Measurements from ENCODE around the gene ST3GAL3. TPM values are rescaled to one million over a fixed set of nuclear protein-coding genes. Genes with fewer than 3 reads are reported as not detected.

Gene ST3GAL3
- total RNA-seq, 1 experiment from 2014 or later: 26.0 TPM

DNA sequence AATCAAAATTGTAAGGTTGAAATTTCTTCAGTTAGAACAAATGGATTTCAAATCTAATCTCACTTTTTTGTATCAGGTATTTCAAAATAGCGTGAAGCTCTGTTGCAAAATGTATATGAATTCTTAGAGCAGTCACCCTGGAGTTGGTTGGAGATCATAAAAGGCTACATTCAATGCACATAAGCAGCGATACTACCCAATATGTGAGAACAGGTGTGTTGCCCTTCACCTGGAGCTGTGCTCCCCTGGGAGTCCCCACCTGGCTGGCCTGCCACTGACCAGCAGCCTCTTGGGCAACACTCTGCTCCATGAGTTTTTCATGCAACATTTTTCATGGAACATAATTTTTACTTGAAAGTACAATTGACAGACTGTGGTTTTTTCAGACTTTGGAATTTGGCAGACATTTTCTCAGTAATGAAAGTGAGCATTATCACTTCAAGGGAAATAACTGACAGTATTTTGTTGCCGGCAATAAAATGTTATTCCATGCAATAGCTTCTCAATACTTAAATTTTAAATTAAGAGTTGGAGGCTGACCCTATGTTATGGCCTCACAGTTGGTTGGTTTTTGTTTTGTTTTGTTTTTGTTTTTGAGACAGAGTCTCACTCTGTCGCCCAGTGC lies 95.1 kb downstream of the ST3GAL3 start:
- intact Hi-C loops (cut with micrococcal nuclease; ENCODE audit: unreplicated experiment): no loop called here
- Histone ChIP-seq H3K36me3 (ENCODE audit: control insufficient read depth, insufficient read depth, low read length) (no peaks in the 10 kb centered on the region), H3K9me3 (ENCODE audit: control insufficient read depth, insufficient read depth, low read depth, low read length) (no peaks in the 10 kb centered on the region), H3K27me3 (ENCODE audit: control insufficient read depth, insufficient read depth, low read length) (no peaks in the 10 kb centered on the region), H3K27ac (ENCODE audit: low read length) (no peak overlapping the region), H3K4me3 (ENCODE audit: low read depth in 2 of 2, low read length in 2 of 2) (no peak overlapping the region), H3K4me1 (ENCODE audit: control insufficient read depth, insufficient read depth, low read length) (no peaks in the 10 kb centered on the region)
- no TSS peak for BruUV-seq (replicated peaks)
- DNase-seq (ENCODE audit: low read depth, low spot score) (no peak), ATAC-seq (no peak)
- TF ChIP-seq POLR2AphosphoS5 (IDR thresholded peaks at IDR 0.05; ENCODE audit: low read depth, low read length) (no peak), TCF7L2 (IDR thresholded peaks at IDR 0.05; ENCODE audit: low read depth, low read length) (no peak), SIN3A (IDR thresholded peaks at IDR 0.05; ENCODE audit: borderline replicate concordance, insufficient read depth, low read depth, low read length) (no peak)
- TF ChIP-seq, protein P1, sequence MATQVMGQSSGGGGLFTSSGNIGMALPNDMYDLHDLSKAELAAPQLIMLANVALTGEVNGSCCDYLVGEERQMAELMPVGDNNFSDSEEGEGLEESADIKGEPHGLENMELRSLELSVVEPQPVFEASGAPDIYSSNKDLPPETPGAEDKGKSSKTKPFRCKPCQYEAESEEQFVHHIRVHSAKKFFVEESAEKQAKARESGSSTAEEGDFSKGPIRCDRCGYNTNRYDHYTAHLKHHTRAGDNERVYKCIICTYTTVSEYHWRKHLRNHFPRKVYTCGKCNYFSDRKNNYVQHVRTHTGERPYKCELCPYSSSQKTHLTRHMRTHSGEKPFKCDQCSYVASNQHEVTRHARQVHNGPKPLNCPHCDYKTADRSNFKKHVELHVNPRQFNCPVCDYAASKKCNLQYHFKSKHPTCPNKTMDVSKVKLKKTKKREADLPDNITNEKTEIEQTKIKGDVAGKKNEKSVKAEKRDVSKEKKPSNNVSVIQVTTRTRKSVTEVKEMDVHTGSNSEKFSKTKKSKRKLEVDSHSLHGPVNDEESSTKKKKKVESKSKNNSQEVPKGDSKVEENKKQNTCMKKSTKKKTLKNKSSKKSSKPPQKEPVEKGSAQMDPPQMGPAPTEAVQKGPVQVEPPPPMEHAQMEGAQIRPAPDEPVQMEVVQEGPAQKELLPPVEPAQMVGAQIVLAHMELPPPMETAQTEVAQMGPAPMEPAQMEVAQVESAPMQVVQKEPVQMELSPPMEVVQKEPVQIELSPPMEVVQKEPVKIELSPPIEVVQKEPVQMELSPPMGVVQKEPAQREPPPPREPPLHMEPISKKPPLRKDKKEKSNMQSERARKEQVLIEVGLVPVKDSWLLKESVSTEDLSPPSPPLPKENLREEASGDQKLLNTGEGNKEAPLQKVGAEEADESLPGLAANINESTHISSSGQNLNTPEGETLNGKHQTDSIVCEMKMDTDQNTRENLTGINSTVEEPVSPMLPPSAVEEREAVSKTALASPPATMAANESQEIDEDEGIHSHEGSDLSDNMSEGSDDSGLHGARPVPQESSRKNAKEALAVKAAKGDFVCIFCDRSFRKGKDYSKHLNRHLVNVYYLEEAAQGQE (IDR thresholded peaks at IDR 0.05; ENCODE audit: insufficient read depth in 1 of 2, low read depth in 2 of 2, low read length in 1 of 2): no peak
- TF ChIP-seq, protein P2, sequence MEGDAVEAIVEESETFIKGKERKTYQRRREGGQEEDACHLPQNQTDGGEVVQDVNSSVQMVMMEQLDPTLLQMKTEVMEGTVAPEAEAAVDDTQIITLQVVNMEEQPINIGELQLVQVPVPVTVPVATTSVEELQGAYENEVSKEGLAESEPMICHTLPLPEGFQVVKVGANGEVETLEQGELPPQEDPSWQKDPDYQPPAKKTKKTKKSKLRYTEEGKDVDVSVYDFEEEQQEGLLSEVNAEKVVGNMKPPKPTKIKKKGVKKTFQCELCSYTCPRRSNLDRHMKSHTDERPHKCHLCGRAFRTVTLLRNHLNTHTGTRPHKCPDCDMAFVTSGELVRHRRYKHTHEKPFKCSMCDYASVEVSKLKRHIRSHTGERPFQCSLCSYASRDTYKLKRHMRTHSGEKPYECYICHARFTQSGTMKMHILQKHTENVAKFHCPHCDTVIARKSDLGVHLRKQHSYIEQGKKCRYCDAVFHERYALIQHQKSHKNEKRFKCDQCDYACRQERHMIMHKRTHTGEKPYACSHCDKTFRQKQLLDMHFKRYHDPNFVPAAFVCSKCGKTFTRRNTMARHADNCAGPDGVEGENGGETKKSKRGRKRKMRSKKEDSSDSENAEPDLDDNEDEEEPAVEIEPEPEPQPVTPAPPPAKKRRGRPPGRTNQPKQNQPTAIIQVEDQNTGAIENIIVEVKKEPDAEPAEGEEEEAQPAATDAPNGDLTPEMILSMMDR (IDR thresholded peaks at IDR 0.05): no peak
- ChIA-PET POLR2A (no interaction called here), CTCF (no interaction called here)
- in situ Hi-C loops (cut with HindIII; ENCODE audit: low pct_unique_long_range_greater_than_20kb, low sequenced_read_pairs): no loop called here

DNA sequence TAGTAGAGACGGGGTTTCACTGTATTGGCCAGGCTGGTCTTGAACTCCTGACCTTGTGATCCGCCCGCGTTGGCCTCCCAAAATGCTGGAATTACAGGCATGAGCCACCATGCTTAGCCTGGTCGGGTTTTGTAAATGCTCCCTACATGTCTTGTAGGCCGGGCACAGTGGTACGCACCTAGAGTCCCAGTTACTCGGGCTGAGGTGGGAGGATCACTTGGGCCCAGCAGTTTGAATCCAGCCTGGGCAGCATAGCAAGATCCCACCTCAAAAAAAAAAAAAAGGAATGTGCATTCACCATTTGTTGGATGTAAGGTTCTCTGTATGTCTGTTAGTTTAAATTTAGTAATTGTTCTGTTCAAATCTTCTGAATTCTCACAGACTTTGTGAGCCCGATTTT lies 95.8 kb downstream of the ST3GAL3 start:
- BruUV-seq (replicated peaks): no TSS peak
- H3K9me3 ChIP-seq (ENCODE audit: control insufficient read depth, insufficient read depth, low read depth, low read length): no peaks in the 10 kb centered on the region
- ATAC-seq (no peak), DNase-seq (ENCODE audit: low read depth, low spot score) (no peak)
- no peak overlapping the region for H3K4me3 ChIP-seq (ENCODE audit: low read depth in 2 of 2, low read length in 2 of 2)
- CTCF ChIA-PET: no interaction called here
- H3K36me3 ChIP-seq (ENCODE audit: control insufficient read depth, insufficient read depth, low read length): no peaks in the 10 kb centered on the region; the same call in 1 of the 2 replicates
- no peaks in the 10 kb centered on the region for H3K4me1 ChIP-seq (ENCODE audit: control insufficient read depth, insufficient read depth, low read length)
- TF ChIP-seq, protein P1 (IDR thresholded peaks at IDR 0.05; ENCODE audit: insufficient read depth in 1 of 2, low read depth in 2 of 2, low read length in 1 of 2): no peak
- H3K27ac ChIP-seq (ENCODE audit: low read length): no peak overlapping the region
- intact Hi-C loops (cut with micrococcal nuclease; ENCODE audit: unreplicated experiment) (no loop called here), in situ Hi-C loops (cut with HindIII; ENCODE audit: low pct_unique_long_range_greater_than_20kb, low sequenced_read_pairs) (no loop called here)
- POLR2A ChIA-PET: no interaction called here
- H3K27me3 ChIP-seq (ENCODE audit: control insufficient read depth, insufficient read depth, low read length): no peaks in the 10 kb centered on the region
